ENCODE measurements around the gene HSPB8. TPM values are rescaled to one million over a fixed set of nuclear protein-coding genes. Genes with fewer than 3 reads are reported as not detected.

HSPB8 gene
- total RNA-seq, 4 donors from 2014 or later, result 13.1 to 23.9 (median 19.8) TPM

DNA sequence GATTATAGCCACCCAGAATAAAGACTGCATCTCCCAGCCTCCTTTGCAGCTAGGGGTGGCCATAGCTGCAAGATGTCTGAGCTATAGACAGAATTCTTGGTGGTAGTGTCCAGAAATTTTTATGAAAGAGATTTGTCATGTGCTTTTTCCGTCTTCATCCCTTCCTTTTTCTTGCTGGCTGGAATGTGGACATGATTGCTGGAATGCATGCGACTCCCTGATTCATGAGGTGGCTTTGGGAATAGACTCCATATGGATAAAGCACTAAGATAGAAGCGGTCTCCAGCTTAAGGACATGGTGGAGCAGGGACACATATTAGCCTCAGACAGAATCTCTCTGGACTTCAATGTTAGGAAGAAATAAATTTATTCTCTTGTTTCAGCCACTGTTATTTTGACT is 10.0 kb upstream of the HSPB8 start:
- Histone ChIP-seq H3K27me3 (no peaks in the 10 kb centered on the region), H3K36me3 (no peaks in the 10 kb centered on the region), H3K27ac (no peak overlapping the region), H3K4me3 (no peak overlapping the region), H3K9me3 (no peaks in the 10 kb centered on the region), H3K4me1 (no peaks in the 10 kb centered on the region)
- no peak for DNase-seq (ENCODE audit: low spot score in 2 of 2)
- TF ChIP-seq POLR2A (IDR thresholded peaks at IDR 0.05) (no peak), EP300 (IDR thresholded peaks at IDR 0.05) (no peak)
- TF ChIP-seq, protein P1, sequence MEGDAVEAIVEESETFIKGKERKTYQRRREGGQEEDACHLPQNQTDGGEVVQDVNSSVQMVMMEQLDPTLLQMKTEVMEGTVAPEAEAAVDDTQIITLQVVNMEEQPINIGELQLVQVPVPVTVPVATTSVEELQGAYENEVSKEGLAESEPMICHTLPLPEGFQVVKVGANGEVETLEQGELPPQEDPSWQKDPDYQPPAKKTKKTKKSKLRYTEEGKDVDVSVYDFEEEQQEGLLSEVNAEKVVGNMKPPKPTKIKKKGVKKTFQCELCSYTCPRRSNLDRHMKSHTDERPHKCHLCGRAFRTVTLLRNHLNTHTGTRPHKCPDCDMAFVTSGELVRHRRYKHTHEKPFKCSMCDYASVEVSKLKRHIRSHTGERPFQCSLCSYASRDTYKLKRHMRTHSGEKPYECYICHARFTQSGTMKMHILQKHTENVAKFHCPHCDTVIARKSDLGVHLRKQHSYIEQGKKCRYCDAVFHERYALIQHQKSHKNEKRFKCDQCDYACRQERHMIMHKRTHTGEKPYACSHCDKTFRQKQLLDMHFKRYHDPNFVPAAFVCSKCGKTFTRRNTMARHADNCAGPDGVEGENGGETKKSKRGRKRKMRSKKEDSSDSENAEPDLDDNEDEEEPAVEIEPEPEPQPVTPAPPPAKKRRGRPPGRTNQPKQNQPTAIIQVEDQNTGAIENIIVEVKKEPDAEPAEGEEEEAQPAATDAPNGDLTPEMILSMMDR (IDR thresholded peaks at IDR 0.05), result no peak
- WGBS, 2 donors, result 77 to 80% methylated on average over 3 of the region's 3 CpGs

DNA sequence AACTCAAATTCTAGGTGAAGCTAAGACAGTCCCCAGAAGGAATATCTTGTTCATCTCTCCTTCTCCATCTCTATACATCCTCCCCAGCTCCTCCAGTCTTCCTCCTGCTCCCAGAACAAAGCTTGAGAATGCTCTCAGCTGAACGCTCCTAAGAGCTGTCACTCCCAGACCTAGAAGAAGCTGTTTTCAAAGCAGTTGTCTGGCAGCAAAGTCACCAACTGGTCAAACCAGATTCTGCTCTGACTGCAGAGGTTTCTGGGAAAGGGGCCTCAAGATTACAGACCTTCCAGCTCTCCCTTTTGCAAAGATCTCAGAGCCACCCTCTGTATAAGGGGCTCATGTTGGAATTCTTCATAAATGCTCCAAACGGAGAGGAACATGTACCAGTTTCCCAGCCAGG is 9.6 kb upstream of the HSPB8 start:
- H3K4me3 ChIP-seq, result no peak overlapping the region
- TF ChIP-seq EP300 (IDR thresholded peaks at IDR 0.05) (no peak), POLR2A (IDR thresholded peaks at IDR 0.05) (no peak)
- TF ChIP-seq, protein P1 (IDR thresholded peaks at IDR 0.05), result no peak
- 44 to 51% methylated on average over 2 of the region's 2 CpGs for WGBS, 2 donors
- no peak overlapping the region for H3K27ac ChIP-seq
- H3K27me3 ChIP-seq, result no peaks in the 10 kb centered on the region
- DNase-seq (ENCODE audit: low spot score in 2 of 2), result no peak
- no peaks in the 10 kb centered on the region for H3K36me3 ChIP-seq
- no peaks in the 10 kb centered on the region for H3K4me1 ChIP-seq
- H3K9me3 ChIP-seq, result no peaks in the 10 kb centered on the region

DNA sequence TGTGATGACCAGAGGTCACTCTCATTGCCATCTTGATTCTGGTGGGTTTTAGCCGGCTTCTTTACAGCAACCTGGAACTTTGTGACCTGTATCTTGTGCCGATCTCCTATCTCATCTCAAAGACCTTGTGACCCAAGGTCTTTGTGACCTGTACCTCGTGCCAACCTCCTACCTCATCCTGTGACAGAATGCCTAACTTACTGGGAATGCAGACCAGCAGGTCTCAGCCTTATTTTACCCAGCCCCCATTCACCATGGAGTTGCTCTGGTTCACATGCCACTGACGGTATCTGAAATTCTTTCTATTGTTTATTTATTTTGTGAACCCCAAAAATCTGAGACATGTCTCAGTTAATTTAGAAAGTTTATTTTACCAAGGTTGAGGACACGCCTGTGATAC is 7.4 kb upstream of the HSPB8 start:
- Histone ChIP-seq H3K27me3 (no peaks in the 10 kb centered on the region), H3K36me3 (no peaks in the 10 kb centered on the region), H3K4me1 (peaks cover 0 to 4% (median 0%) of the 10 kb centered on the region in 4 donors), H3K27ac (no peak overlapping the region), H3K4me3 (no peak overlapping the region), H3K9me3 (no peaks in the 10 kb centered on the region)
- TF ChIP-seq EP300 (IDR thresholded peaks at IDR 0.05) (no peak), POLR2A (IDR thresholded peaks at IDR 0.05) (no peak)
- TF ChIP-seq, protein P1 (IDR thresholded peaks at IDR 0.05), result no peak
- no peak for DNase-seq (ENCODE audit: low spot score in 2 of 2)
- WGBS, 2 donors, result 73 to 77% methylated on average over 5 of the region's 5 CpGs

DNA sequence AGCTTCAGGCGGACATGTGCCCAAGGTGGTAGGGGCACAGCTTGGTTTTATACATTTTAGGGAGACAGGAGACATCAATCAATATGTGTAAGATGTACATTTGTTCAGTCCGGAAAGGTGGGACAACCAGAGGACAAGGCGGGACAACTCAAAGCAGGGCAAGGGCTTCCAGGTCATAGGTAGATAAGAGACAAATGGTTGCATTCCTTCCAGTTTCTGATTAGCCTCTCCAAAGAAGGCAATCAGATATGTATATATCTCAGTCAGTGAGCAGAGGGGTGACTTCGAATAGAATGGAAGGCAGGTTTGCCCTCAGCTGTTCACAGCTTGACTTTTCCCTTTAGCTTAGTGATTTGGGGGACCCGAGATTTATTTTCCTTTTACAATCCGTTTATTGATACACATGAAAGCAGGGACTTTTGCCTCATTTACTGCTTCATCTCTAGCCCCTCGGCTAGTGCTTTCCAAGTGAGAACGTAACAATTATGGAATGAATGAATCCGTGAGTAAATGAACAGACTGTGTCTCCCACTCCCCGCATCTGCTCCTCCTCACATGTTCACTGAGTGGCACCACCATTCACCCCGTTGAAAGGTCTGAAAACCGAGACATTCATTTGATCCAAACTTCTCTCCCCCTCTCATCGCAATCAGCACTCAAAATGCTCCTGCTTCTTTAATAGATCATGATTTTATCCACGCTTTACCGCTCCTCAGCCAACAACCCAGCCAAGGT is 6.9 kb upstream of the HSPB8 start:
- Histone ChIP-seq H3K27ac (no peak overlapping the region), H3K4me1 (peaks cover 0 to 7% (median 0%) of the 10 kb centered on the region in 4 donors), H3K9me3 (no peaks in the 10 kb centered on the region), H3K4me3 (no peak overlapping the region), H3K36me3 (no peaks in the 10 kb centered on the region), H3K27me3 (no peaks in the 10 kb centered on the region)
- WGBS, 2 donors, result 67 to 72% methylated on average over 15 of the region's 15 CpGs
- no peak for TF ChIP-seq POLR2A (IDR thresholded peaks at IDR 0.05)
- TF ChIP-seq, protein P1 (IDR thresholded peaks at IDR 0.05), result no peak
- TF ChIP-seq EP300 (IDR thresholded peaks at IDR 0.05), result no peak
- DNase-seq (ENCODE audit: low spot score in 2 of 2), result no peak

DNA sequence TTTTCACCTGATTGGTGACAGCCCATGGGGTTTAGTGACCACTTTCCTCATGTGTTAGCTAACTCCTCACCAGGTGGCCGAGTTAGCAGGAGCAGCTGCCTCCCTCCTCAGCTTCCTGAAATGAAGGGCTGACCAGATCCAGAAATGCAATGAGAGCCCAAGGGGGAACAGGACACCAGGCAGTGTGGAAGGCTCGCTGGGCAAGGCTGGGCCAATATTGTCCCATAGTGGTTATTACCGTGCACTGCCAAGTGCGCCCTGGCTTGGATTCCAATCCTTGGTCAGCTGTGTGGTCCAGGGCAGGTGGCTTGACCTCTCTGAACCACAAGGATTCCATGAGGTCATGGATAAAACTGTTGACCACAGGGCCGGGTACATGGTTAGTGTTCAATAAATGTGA is 3.6 kb upstream of the HSPB8 start:
- Histone ChIP-seq H3K4me3 (no peak overlapping the region), H3K27me3 (no peaks in the 10 kb centered on the region), H3K36me3 (no peaks in the 10 kb centered on the region), H3K9me3 (no peaks in the 10 kb centered on the region), H3K27ac (no peak overlapping the region), H3K4me1 (peaks cover 0 to 18% (median 0%) of the 10 kb centered on the region in 4 donors)
- TF ChIP-seq EP300 (IDR thresholded peaks at IDR 0.05) (no peak), POLR2A (IDR thresholded peaks at IDR 0.05) (no peak)
- TF ChIP-seq, protein P1 (IDR thresholded peaks at IDR 0.05), result no peak
- WGBS, 2 donors, result 76 to 80% methylated on average over 5 of the region's 5 CpGs
- DNase-seq (ENCODE audit: low spot score in 2 of 2), result no peak

All from tibial nerve (tissue), 4 donors.